GM10266 (cell line): ENCODE results near the gene C1QTNF12.
A peak's percentile ranks its signal among the peaks of the same experiment; 100 is the strongest.

ENCODE experiments used
- DNase-seq: peaks from one replicate; pipeline ENCODE4 v3.0.0; 2012; ENCODE audit errors: extremely low spot score
- CTCF ChIP-seq: IDR thresholded peaks from 2 replicates; pipeline ENCODE4 v1.5.1; 2012; ENCODE audit warnings: mild to moderate bottlenecking, low read depth; ENCODE audit not compliant: control insufficient read depth, insufficient read depth; ENCODE audit errors: missing control alignments

C1QTNF12 gene

GRCh38 chr1:1233567-1233892 is 13.0 kb downstream of the C1QTNF12 start:
- DNase-seq, result no peak
- TF ChIP-seq CTCF, result no peak

GRCh38 chr1:1232796-1233566 is 13.5 kb downstream of the C1QTNF12 start:
- TF ChIP-seq CTCF, result no peak
- DNase-seq, result no peak

- TF ChIP-seq CTCF, result no peak
- no peak for DNase-seq
Observed at GRCh38 chr1:1232208-1232795, 14.2 kb downstream of the C1QTNF12 start, which contains the start of gene B3GALT6. TSS of gene B3GALT6 (plus strand) at chr1:1232237. CDS start at chr1:1232279, 42 bp downstream.

GRCh38 chr1:1231400-1232207 is 14.9 kb downstream of the C1QTNF12 start, which contains the start of gene SDF4:
TSS of gene SDF4 (minus strand) at chr1:1232001. CDS start at chr1:1228772, 3,229 bp downstream.
- DNase-seq, result peak; percentile 100
- TF ChIP-seq CTCF, result no peak

GRCh38 chr1:1230656-1231399 is 15.7 kb downstream of the C1QTNF12 start:
- no peak for DNase-seq
- TF ChIP-seq CTCF, result peak; percentile 10

GRCh38 chr1:1229770-1230169 is 16.8 kb downstream of the C1QTNF12 start:
- DNase-seq, result no peak
- TF ChIP-seq CTCF, result no peak
